NCI-H187 (cell line): ENCODE measurements around the gene UBE2D1.
A peak's percentile ranks its signal among the peaks of the same experiment; 100 is the strongest.

Experiments used
- DNase-seq, 2 experiments: peaks; one replicate each; lab custom pipeline; 2025; lab: John Stamatoyannopoulos, UW

Gene UBE2D1

GRCh38 chr10:58334817-58335305 is at the start of gene UBE2D1:
Gene UBE2D1 (plus strand): TSS chr10:58335006. CDS start chr10:58335202, 196 bp downstream.
- peak in 1 of 2 experiments; percentile 52 for DNase-seq

GRCh38 chr10:58291538-58292174 is 43.1 kb upstream of the UBE2D1 start:
- no peak for DNase-seq

- no peak for DNase-seq
These were observed 40.8 kb upstream of the UBE2D1 start for GRCh38 chr10:58293989-58294388.

GRCh38 chr10:58299580-58299979 is 35.2 kb upstream of the UBE2D1 start:
- DNase-seq: peak in 1 of 2 experiments; percentile 1

- DNase-seq: no peak
These were observed 34.1 kb upstream of the UBE2D1 start for GRCh38 chr10:58300676-58301075.

GRCh38 chr10:58302254-58302653 is 32.6 kb upstream of the UBE2D1 start:
- no peak for DNase-seq

GRCh38 chr10:58304099-58304633 is 30.6 kb upstream of the UBE2D1 start:
- no peak for DNase-seq

- DNase-seq: no peak
These were observed 29.0 kb upstream of the UBE2D1 start for GRCh38 chr10:58305821-58306220.

- DNase-seq: no peak
These were observed 27.1 kb upstream of the UBE2D1 start for GRCh38 chr10:58307676-58308075.

GRCh38 chr10:58311026-58311425 is 23.8 kb upstream of the UBE2D1 start:
- DNase-seq: no peak

GRCh38 chr10:58316874-58317273 is 17.9 kb upstream of the UBE2D1 start:
- DNase-seq: no peak

- DNase-seq: no peak
These were observed 16.5 kb upstream of the UBE2D1 start for GRCh38 chr10:58318346-58318745.

- no peak for DNase-seq
These were observed 15.2 kb upstream of the UBE2D1 start for GRCh38 chr10:58319599-58319998.

- DNase-seq: no peak
These were observed 14.3 kb upstream of the UBE2D1 start for GRCh38 chr10:58320351-58321049.

- DNase-seq: no peak
These were observed 12.6 kb upstream of the UBE2D1 start for GRCh38 chr10:58322072-58322834.

- DNase-seq: no peak
These were observed 12.0 kb upstream of the UBE2D1 start for GRCh38 chr10:58322835-58323209.

- no peak for DNase-seq
These were observed 7.8 kb upstream of the UBE2D1 start for GRCh38 chr10:58326967-58327381.

GRCh38 chr10:58328233-58328632 is 6.6 kb upstream of the UBE2D1 start:
- no peak for DNase-seq

GRCh38 chr10:58330431-58330830 is 4.4 kb upstream of the UBE2D1 start:
- no peak for DNase-seq

GRCh38 chr10:58331646-58332045 is 3.2 kb upstream of the UBE2D1 start:
- DNase-seq: no peak

GRCh38 chr10:58335306-58336005 is 650 bp downstream of the UBE2D1 start:
- DNase-seq: no peak

GRCh38 chr10:58336242-58336641 is 1.4 kb downstream of the UBE2D1 start:
- no peak for DNase-seq
